HG03354 (cell line): ENCODE data around the gene SIRPB2.

Experiments
- ATAC-seq: cut with Tn5 transposase; IDR thresholded peaks from one replicate; pipeline ENCODE4 v1.9.1; 2021; ENCODE audit warnings: mild to moderate bottlenecking; ENCODE audit not compliant: unreplicated experiment, poor library complexity, severe bottlenecking

The SIRPB2 gene

GRCh38 chr20:1474325-1474724 is 16.9 kb downstream of the SIRPB2 start:
- no peak for ATAC-seq

- ATAC-seq, result no peak
These were observed 17.7 kb downstream of the SIRPB2 start for GRCh38 chr20:1473246-1474220.

GRCh38 chr20:1472556-1473245 is 18.5 kb downstream of the SIRPB2 start:
- ATAC-seq, result no peak

- ATAC-seq, result no peak
These were observed 20.0 kb downstream of the SIRPB2 start for GRCh38 chr20:1471242-1471641.

- ATAC-seq, result peak; percentile 33
These were observed 21.2 kb downstream of the SIRPB2 start for GRCh38 chr20:1469925-1470571.

GRCh38 chr20:1469306-1469905 is 21.8 kb downstream of the SIRPB2 start:
- ATAC-seq, result no peak

- no peak for ATAC-seq
These were observed 23.0 kb downstream of the SIRPB2 start for GRCh38 chr20:1468117-1468624.

GRCh38 chr20:1467355-1468116 is 23.7 kb downstream of the SIRPB2 start:
- no peak for ATAC-seq

- ATAC-seq, result no peak
These were observed 24.2 kb downstream of the SIRPB2 start for GRCh38 chr20:1467082-1467354.

GRCh38 chr20:1466211-1467081 is 24.8 kb downstream of the SIRPB2 start, which contains the start of gene NSFL1C:
Gene NSFL1C (minus strand): TSS chr20:1466849. CDS start chr20:1466824, 25 bp downstream.
- ATAC-seq, result peak; percentile 90

GRCh38 chr20:1465470-1466210 is 25.6 kb downstream of the SIRPB2 start:
- no peak for ATAC-seq

GRCh38 chr20:1463971-1464570 is 27.1 kb downstream of the SIRPB2 start:
- ATAC-seq, result no peak

GRCh38 chr20:1462834-1463233 is 28.4 kb downstream of the SIRPB2 start:
- ATAC-seq, result no peak

- no peak for ATAC-seq
These were observed 29.2 kb downstream of the SIRPB2 start for GRCh38 chr20:1462001-1462400.

GRCh38 chr20:1460275-1460674 is 30.9 kb downstream of the SIRPB2 start:
- ATAC-seq, result no peak

GRCh38 chr20:1457992-1458391 is 33.2 kb downstream of the SIRPB2 start:
- no peak for ATAC-seq

- no peak for ATAC-seq
These were observed 34.9 kb downstream of the SIRPB2 start for GRCh38 chr20:1456300-1456699.
